Hepatocyte (in vitro differentiated cells): Measurements from ENCODE around the gene PSMB4.

Experiments used
- CTCF ChIP-seq: fragments of 200-600 bp; sonication (generic); IDR thresholded peaks from 2 replicates; pipeline ENCODE4 v1.5.1; 2016; ENCODE audit warnings: antibody characterized with exemption, mild to moderate bottlenecking; ENCODE audit not compliant: poor library complexity
- EZH2 ChIP-seq: fragments of 200-600 bp; sonication (generic); IDR thresholded peaks from 2 replicates; pipeline ENCODE4 v1.6.1; 2016; ENCODE audit warnings: antibody characterized with exemption, mild to moderate bottlenecking, borderline replicate concordance
- EZH2phosphoT487 ChIP-seq: fragments of 200-600 bp; sonication (generic); IDR thresholded peaks from one replicate; pipeline ENCODE4 v1.6.1; 2018; ENCODE audit warnings: antibody characterized with exemption, mild to moderate bottlenecking, low read depth, moderate library complexity; ENCODE audit not compliant: unreplicated experiment, severe bottlenecking

GRCh38 chr1:151367658-151368392, 31.5 kb upstream of the PSMB4 start:
- TF ChIP-seq CTCF = no peak
- no peak for TF ChIP-seq EZH2
- no peak for TF ChIP-seq EZH2phosphoT487
